Memory B cell (primary cell): ENCODE data around the gene IRS4.

Source experiments
- ATAC-seq: fragments of 150-1000 bp; cut with Tn5 transposase; 2 replicates; pipeline ENCODE4 v1.10.0; 2021; ENCODE audit warnings: low read depth, mild to moderate bottlenecking, moderate library complexity
- DNase-seq, 2 donors: peaks; one replicate each; pipeline ENCODE4 v3.0.0; 2022; ENCODE audit warnings: low spot score in 2 of 2
- H3K27ac Mint-ChIP-seq: one replicate; pipeline ENCODE4 v1.8.0; 2022; ENCODE audit warnings: mild to moderate bottlenecking, moderate library complexity, mixed read lengths
- H3K27me3 Mint-ChIP-seq: one replicate; pipeline ENCODE4 v1.8.0; 2022; ENCODE audit warnings: mixed read lengths
- H3K36me3 Mint-ChIP-seq: one replicate; pipeline ENCODE4 v1.8.0; 2022; ENCODE audit warnings: mild to moderate bottlenecking, mixed read lengths
- H3K4me1 Mint-ChIP-seq: one replicate; pipeline ENCODE4 v1.8.0; 2022; ENCODE audit warnings: mixed read lengths
- H3K4me3 Mint-ChIP-seq: one replicate; pipeline ENCODE4 v1.8.0; 2022; ENCODE audit warnings: mild to moderate bottlenecking, moderate library complexity, mixed read lengths
- H3K9me3 Mint-ChIP-seq: one replicate; pipeline ENCODE4 v1.8.0; 2022; ENCODE audit warnings: mixed read lengths

IRS4 gene

GRCh38 chrX:108704839-108705238 lies 31.5 kb downstream of the IRS4 start:
- Mint-ChIP-seq H3K4me1 (no peaks in the 10 kb centered on the region), H3K4me3 (no peak overlapping the region), H3K9me3 (no peaks in the 10 kb centered on the region), H3K27me3 (no peaks in the 10 kb centered on the region), H3K27ac (no peak overlapping the region), H3K36me3 (no peaks in the 10 kb centered on the region)
- DNase-seq (no peak), ATAC-seq (no peak)

GRCh38 chrX:108702530-108702929 lies 33.8 kb downstream of the IRS4 start:
- H3K27me3 Mint-ChIP-seq: no peaks in the 10 kb centered on the region
- no peaks in the 10 kb centered on the region for H3K4me1 Mint-ChIP-seq
- no peak overlapping the region for H3K4me3 Mint-ChIP-seq
- H3K36me3 Mint-ChIP-seq: no peaks in the 10 kb centered on the region
- no peaks in the 10 kb centered on the region for H3K9me3 Mint-ChIP-seq
- no peak overlapping the region for H3K27ac Mint-ChIP-seq
- ATAC-seq: no peak
- DNase-seq: no peak

GRCh38 chrX:108701633-108702032 lies 34.7 kb downstream of the IRS4 start:
- Mint-ChIP-seq H3K9me3 (no peaks in the 10 kb centered on the region), H3K36me3 (no peaks in the 10 kb centered on the region), H3K4me1 (no peaks in the 10 kb centered on the region), H3K27me3 (no peaks in the 10 kb centered on the region), H3K27ac (no peak overlapping the region), H3K4me3 (no peak overlapping the region)
- ATAC-seq: no peak
- no peak for DNase-seq

DNA sequence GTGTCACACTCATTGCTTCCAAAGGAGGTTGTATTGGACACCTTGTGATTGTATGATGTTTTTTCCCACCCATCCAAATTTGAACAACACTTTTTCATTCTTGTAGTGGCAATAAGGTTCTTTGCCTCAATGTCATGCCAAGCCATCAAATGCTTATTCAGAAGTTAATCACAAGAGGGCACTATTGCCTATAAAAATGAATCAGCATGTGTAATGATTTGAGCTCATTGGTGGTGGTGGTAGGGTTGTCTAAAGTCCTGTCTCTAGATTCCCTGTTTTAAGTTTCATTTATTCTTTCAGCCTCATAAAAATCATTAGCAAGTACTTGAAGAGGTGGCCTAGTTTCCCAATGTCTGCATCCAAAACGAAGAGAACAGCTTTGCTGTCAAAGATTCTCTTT lies 37.0 kb downstream of the IRS4 start:
- ATAC-seq (no peak), DNase-seq (no peak)
- no peak overlapping the region for H3K27ac Mint-ChIP-seq
- no peaks in the 10 kb centered on the region for H3K4me1 Mint-ChIP-seq
- H3K27me3 Mint-ChIP-seq: no peaks in the 10 kb centered on the region
- no peaks in the 10 kb centered on the region for H3K36me3 Mint-ChIP-seq
- no peaks in the 10 kb centered on the region for H3K9me3 Mint-ChIP-seq
- no peak overlapping the region for H3K4me3 Mint-ChIP-seq

- Mint-ChIP-seq H3K9me3 (no peaks in the 10 kb centered on the region), H3K4me3 (no peak overlapping the region), H3K27me3 (peaks cover 1% of the 10 kb centered on the region), H3K27ac (no peak overlapping the region), H3K36me3 (no peaks in the 10 kb centered on the region), H3K4me1 (no peaks in the 10 kb centered on the region)
- DNase-seq (no peak), ATAC-seq (no peak)
Measured at GRCh38 chrX:108696690-108697089, 39.7 kb downstream of the IRS4 start.
